Measurements from ENCODE around the gene SCNN1A. TPM values are rescaled to one million over a fixed set of nuclear protein-coding genes. Genes with fewer than 3 reads are reported as not detected.

Gene SCNN1A
- total RNA-seq, 6 donors from 2014 or later: 153 to 594 (median 346) TPM

DNA sequence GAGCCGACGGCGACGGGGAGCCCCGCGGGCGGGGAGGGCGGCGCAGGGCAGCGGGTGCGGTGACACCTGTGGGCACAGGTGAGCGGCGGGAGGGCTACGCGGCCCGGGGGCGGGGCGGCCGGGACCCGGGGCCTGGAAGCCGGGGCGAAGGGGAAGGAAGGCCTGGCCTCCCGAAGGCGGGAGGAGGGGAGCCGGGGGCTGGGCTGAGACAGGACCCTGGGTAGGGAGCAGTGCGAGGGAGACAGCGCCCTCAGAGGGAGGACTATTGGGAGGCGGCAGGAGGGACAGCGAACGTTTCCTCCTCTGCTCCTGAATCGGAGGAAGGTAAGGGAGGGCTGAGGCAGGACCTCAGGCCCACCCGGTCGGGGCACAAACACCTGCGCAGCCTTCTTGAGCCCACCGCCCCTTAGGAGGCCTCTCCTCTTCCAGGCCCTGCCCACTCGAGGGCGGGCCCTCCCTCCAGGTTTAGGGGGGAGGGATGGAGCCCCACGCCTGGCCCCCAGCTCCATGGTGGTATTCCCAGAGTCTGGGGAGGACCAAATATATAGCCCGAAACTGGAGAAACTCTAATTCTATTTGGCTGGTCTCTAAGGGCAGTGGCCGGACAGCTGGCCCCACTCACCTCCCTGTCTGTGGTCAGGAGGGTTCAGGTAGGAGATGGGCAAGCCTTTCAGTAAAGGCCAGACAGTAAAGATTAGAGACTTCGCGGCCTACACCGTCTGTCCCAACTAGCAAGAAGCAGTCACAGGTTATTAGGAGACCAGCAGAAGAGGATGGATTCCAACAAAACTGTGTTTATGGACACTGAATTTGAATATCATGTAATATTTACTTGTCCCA, 64.4 kb downstream of the SCNN1A start:
- peaks cover 0 to 12% (median 5%) of the 10 kb centered on the region in 4 donors for H3K27me3 ChIP-seq
- TF ChIP-seq EP300 (IDR thresholded peaks at IDR 0.05) (no peak), POLR2A (IDR thresholded peaks at IDR 0.05) (no peak), POLR2AphosphoS5 (IDR thresholded peaks at IDR 0.05) (no peak)
- TF ChIP-seq, protein P1, sequence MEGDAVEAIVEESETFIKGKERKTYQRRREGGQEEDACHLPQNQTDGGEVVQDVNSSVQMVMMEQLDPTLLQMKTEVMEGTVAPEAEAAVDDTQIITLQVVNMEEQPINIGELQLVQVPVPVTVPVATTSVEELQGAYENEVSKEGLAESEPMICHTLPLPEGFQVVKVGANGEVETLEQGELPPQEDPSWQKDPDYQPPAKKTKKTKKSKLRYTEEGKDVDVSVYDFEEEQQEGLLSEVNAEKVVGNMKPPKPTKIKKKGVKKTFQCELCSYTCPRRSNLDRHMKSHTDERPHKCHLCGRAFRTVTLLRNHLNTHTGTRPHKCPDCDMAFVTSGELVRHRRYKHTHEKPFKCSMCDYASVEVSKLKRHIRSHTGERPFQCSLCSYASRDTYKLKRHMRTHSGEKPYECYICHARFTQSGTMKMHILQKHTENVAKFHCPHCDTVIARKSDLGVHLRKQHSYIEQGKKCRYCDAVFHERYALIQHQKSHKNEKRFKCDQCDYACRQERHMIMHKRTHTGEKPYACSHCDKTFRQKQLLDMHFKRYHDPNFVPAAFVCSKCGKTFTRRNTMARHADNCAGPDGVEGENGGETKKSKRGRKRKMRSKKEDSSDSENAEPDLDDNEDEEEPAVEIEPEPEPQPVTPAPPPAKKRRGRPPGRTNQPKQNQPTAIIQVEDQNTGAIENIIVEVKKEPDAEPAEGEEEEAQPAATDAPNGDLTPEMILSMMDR (IDR thresholded peaks at IDR 0.05): no peak
- H3K36me3 ChIP-seq: no peaks in the 10 kb centered on the region
- H3K4me1 ChIP-seq: peaks cover 21 to 36% (median 25%) of the 10 kb centered on the region in 4 donors
- no peaks in the 10 kb centered on the region for H3K9me3 ChIP-seq
- no peak for DNase-seq
- ATAC-seq (ENCODE audit: low FRiP score in 2 of 2): no peak
- peak overlapping the region in 3 of 4 donors; percentile 41 to 53 (median 49) for H3K4me3 ChIP-seq
- WGBS, 2 donors: 36 to 51% methylated on average over 18 to 35 of the region's 43 CpGs
- H3K27ac ChIP-seq: no peak overlapping the region

DNA sequence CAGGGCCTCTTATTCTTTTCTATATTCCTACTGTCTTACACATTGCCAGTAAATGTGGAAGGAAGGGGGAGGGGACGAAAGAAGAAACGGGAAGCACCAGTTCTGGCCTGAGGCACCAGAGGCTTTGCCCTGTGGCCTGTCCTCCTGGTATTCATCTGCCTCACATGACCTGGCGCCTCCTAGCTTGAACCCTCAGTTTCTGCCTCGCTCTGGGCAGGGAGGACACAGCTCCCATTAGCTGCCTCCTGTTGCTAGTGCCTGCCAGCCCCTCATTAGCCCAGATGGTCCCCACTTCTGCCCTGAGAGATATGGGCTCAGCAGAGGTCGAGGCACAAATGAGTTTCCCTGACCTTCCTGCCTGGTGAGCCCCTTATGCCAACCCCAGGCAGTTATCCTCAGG, 67.8 kb downstream of the SCNN1A start:
- peaks cover 13 to 26% (median 17%) of the 10 kb centered on the region in 4 donors for H3K4me1 ChIP-seq
- H3K4me3 ChIP-seq: no peak overlapping the region
- peaks cover 0 to 12% (median 5%) of the 10 kb centered on the region in 4 donors for H3K27me3 ChIP-seq
- WGBS, 2 donors: 57 to 62% methylated on average over 4 to 5 of the region's 5 CpGs
- TF ChIP-seq EP300 (IDR thresholded peaks at IDR 0.05): no peak
- no peak for TF ChIP-seq POLR2AphosphoS5 (IDR thresholded peaks at IDR 0.05)
- TF ChIP-seq POLR2A (IDR thresholded peaks at IDR 0.05): no peak
- TF ChIP-seq, protein P1 (IDR thresholded peaks at IDR 0.05): no peak
- DNase-seq: peak in 1 of 2 donors; percentile 57
- peak in 1 of 2 donors; percentile 50 for ATAC-seq (ENCODE audit: low FRiP score in 2 of 2)
- no peak overlapping the region for H3K27ac ChIP-seq
- no peaks in the 10 kb centered on the region for H3K36me3 ChIP-seq
- H3K9me3 ChIP-seq: no peaks in the 10 kb centered on the region

DNA sequence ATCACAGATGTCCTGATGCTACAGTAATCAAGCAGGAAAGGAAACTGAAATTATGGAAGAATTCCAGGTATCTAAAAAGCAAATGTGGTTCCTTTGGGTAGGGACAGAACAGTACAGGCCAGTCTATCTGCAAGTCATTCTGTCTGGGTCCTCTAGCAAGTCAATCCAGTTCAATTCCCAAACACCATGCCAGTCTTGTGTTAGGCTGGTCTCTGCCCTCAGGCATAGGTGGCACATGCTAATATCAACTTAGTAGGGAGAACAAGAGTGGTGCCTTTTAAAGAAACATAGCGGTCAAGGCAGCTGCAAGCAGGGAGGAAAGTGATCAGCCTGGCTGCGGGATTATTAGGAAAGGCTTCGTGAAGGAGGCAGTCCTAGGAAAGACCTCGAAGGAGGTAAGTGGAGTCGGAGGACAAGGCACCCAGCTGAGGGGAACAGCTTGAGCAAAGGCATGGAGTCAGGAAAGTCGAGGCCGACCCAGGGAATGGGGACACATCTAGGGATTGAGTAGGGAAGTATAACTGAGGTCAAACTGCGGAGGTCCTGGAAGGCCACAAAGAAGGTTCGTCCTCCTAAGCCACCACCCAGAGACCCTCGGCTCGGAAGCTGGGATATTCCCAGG, 68.7 kb downstream of the SCNN1A start:
- Histone ChIP-seq H3K27me3 (peaks cover 0 to 12% (median 5%) of the 10 kb centered on the region in 4 donors), H3K4me1 (peaks cover 10 to 21% (median 12%) of the 10 kb centered on the region in 4 donors), H3K9me3 (no peaks in the 10 kb centered on the region), H3K27ac (no peak overlapping the region), H3K4me3 (no peak overlapping the region), H3K36me3 (no peaks in the 10 kb centered on the region)
- ATAC-seq (ENCODE audit: low FRiP score in 2 of 2) (no peak), DNase-seq (no peak)
- 93 to 97% methylated on average over 11 of the region's 11 CpGs for WGBS, 2 donors
- TF ChIP-seq POLR2AphosphoS5 (IDR thresholded peaks at IDR 0.05) (no peak), POLR2A (IDR thresholded peaks at IDR 0.05) (no peak)

DNA sequence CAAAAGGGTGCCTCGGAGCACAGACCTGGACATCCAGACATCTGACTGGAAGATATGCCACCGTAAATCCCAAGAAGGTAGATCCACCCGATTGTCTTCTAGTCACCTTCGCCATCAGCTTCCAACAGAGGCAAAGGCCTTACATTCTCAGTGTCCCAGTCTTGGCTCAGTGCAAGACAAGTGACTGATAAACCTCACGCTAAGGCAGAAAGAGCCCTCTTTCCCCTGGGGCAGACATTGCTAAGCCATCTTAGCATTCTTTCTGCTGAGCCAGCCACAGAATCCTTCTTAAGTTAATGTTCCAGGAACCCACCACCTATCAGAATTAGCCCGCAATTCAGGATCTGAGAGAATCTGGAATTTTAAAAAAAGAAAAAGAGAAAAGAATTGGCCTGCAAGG, 69.2 kb downstream of the SCNN1A start:
- Histone ChIP-seq H3K27me3 (peaks cover 0 to 10% (median 5%) of the 10 kb centered on the region in 4 donors), H3K27ac (no peak overlapping the region), H3K4me3 (no peak overlapping the region), H3K9me3 (no peaks in the 10 kb centered on the region), H3K36me3 (no peaks in the 10 kb centered on the region), H3K4me1 (peaks cover 10 to 19% (median 12%) of the 10 kb centered on the region in 4 donors)
- 65 to 85% methylated on average over 6 of the region's 6 CpGs for WGBS, 2 donors
- no peak for TF ChIP-seq POLR2A (IDR thresholded peaks at IDR 0.05)
- no peak for TF ChIP-seq EP300 (IDR thresholded peaks at IDR 0.05)
- TF ChIP-seq POLR2AphosphoS5 (IDR thresholded peaks at IDR 0.05): no peak
- no peak for ATAC-seq (ENCODE audit: low FRiP score in 2 of 2)
- DNase-seq: no peak

DNA sequence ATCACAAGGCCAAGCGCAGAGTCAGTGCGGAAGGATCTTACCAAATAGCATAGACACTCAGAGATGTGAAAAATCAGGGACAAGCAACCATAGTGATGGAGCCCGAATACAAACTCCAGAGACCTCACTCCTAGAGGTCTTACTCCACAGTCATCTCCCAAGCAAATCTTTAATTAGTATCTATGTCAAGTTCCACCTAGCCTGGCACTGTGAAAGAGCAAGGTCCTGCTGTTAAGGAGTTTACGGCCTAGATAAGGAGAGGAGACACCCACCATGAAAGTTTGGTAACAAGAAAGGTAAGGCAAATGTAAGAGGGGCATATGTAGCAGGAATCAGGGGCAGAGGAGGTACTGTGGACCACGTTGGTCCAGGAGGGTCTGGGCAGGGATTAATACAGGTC, 72.3 kb downstream of the SCNN1A start:
- ATAC-seq (ENCODE audit: low FRiP score in 2 of 2) (no peak), DNase-seq (no peak)
- H3K4me1 ChIP-seq: peaks cover 0 to 7% (median 3%) of the 10 kb centered on the region in 4 donors
- H3K4me3 ChIP-seq: no peak overlapping the region
- H3K27ac ChIP-seq: no peak overlapping the region
- H3K36me3 ChIP-seq: no peaks in the 10 kb centered on the region
- WGBS, 2 donors: 85% methylated on average over 5 of the region's 5 CpGs
- H3K9me3 ChIP-seq: no peaks in the 10 kb centered on the region
- TF ChIP-seq POLR2A (IDR thresholded peaks at IDR 0.05): no peak
- no peak for TF ChIP-seq EP300 (IDR thresholded peaks at IDR 0.05)
- no peak for TF ChIP-seq POLR2AphosphoS5 (IDR thresholded peaks at IDR 0.05)
- TF ChIP-seq, protein P1 (IDR thresholded peaks at IDR 0.05): no peak
- no peaks in the 10 kb centered on the region for H3K27me3 ChIP-seq

Measured in upper lobe of left lung (tissue), 6 donors.